NCI-H1417 (cell line): Measurements from ENCODE around the gene RASL10B.

Source experiments
- DNase-seq, 3 experiments: peaks; one replicate each; lab custom pipeline; 2025; lab: John Stamatoyannopoulos, UW

The RASL10B gene

DNA sequence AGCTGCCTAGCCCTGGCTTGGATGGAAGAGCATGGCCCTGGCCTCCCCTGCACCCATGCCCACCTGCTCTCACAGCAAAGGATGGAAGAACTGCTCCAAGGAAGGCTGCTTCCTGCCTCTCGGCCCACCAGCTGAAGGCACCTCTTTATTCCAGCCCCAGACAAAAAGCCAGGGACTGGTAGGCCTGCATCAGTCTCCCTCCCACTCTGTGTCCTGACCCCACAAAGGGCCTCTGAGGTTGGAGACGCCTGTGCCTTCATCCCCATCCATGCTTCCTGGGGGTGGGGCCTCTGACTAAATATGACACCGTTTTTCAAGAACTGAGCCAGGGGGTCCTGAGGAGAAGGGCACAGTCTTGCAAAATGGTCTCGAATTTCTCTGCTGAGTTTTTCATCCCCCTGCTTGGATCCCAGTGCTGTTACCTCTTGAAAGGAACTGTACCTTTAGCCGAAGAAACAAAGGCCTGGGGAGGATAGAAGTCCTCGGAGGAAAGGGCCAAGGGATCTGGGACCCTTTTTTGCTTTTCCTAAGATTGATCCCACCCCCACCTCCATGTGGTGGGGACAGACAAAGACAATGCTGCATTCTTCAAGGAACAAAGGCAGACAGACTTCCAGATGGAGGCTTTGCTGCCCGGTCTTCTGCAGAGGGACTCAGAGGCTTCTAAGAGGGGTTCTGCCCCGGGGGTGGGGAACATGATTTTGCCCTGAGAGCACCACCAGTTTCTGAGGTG, 34.5 kb downstream of the RASL10B start:
- no peak for DNase-seq

GRCh38 chr17:35766489-35766877, 35.0 kb downstream of the RASL10B start:
- no peak for DNase-seq

GRCh38 chr17:35766903-35767510, 35.6 kb downstream of the RASL10B start:
- peak in 1 of 3 experiments; percentile 26 for DNase-seq

GRCh38 chr17:35768797-35769196, 37.4 kb downstream of the RASL10B start:
- DNase-seq: no peak

GRCh38 chr17:35769895-35770486, 38.6 kb downstream of the RASL10B start:
- DNase-seq: no peak

DNA sequence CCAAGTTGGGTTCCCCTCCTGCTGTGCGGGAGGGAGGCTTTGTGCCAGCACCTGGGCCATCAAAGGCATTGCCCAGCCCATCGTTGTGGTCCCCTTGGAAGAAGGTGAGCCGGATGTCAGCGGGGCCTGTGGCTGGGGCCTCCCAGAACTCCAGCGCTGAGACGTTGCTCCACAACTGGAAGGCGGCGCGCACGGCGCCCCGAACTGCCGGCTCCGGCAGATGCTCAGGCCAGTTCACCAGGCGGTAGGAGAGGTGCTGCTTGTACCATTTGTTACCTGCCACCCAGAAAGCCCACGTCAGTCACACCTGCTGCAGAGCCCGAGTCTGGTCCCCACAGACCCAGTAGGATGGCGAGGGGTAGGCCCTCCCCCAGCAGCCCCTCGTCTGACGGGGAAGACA, 41.7 kb downstream of the RASL10B start:
- DNase-seq: no peak

DNA sequence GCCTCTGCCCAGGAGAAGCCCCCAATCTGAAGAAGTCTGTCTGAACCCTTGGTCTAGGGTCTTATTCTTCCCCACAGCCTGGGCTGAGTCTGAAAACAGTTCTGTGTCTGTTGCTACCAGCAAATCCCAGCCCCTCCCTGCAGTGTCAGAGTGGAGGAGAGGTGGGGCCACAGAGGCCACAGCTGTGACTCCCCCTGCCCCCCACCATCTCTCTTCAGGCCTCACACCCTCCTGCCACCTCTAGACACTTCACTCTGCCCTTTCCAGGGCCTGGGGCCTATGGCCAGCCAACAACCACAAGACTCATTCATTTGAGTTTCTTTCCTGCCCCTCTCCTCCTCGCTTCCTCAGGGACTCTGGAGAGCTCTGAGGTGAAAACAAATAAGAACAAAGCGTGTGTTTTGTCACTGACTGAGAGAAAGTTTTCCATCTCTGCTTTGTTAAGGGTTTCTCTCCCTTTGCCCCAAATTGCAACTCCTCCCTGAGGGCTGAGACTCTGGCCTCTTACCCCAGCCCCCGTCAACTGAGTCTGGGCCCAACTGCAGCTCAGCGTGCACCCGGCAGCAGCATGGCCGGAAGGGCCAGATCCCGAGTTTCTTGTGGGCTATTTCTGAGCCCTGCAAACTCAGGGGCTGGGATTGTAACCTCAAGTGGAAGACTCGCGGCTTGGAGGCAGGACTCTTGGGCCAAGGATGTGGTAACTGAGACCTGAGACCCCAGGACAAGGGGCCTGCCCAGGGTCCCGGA, 42.4 kb downstream of the RASL10B start:
- DNase-seq: no peak

- no peak for DNase-seq
These were observed 43.1 kb downstream of the RASL10B start for GRCh38 chr17:35774499-35774898.

- no peak for DNase-seq
These were observed 43.6 kb downstream of the RASL10B start for GRCh38 chr17:35775039-35775438.

DNA sequence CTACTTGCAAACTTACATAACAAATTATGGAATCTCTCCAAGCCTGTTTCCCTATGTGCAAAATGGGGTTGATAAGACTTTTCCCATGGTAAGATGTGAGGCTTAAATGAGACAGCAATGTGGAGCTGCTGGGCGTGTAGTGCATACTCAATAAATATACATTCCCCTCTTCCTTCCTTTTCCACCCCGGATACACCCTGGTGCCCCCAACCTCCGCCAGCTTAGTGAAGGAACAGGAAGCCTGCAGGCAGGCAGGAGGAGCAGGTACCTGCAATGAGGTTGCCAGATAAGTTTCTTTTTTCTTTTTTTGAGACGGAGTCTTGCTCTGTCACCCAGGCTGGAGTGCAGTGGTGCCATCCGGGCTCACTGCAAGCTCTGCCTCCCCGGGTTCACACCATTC, 44.1 kb downstream of the RASL10B start:
- DNase-seq: no peak

DNA sequence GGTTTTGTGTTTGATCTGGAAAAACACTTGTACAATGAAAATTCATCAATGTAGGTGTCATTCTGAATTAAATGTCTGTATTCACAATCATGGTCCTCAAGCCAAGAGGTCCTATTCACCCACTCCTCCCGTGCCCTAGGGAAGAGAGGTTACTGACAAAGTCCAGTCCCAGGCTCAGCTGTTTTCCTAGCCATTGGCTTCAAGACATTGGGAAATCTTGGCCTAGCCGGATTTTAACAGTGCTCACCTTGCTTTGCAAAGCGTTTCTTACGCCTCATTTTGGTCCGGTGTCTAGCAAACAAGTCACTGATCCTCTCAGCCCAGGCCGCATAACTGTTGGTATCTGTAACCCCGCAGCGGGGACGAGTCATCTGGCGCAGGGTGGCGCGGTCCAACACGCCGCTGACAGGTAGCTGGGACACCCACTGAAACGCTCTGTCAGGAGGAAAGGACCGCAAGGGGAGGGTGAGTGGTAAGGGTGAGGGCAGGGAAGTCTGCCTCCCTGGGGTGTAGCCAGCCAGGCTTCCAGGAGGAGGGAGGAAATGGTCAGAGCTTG, 47.3 kb downstream of the RASL10B start:
- DNase-seq: no peak

GRCh38 chr17:35780950-35781349, 49.5 kb downstream of the RASL10B start:
- no peak for DNase-seq

DNA sequence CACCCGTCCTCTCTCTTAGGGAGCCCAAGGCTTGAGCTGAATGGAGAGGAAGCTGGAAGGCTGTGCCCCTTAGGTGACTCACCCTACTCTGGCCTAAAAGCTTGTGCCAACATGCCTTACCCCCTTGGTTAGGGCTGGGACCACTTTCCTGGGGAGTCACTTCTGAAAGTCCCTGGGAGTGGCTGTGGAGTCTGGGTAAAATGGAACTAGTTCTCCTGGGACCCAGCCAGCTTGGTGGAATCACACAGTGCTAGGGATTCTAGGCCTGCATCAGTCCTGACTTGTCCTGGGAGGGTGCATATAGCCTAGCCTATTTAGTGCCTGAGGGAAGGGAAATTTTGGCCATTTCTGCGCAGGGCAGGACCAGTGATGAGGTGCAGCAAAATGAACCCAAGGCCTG, 53.5 kb downstream of the RASL10B start:
- DNase-seq: no peak

- no peak for DNase-seq
These were observed 55.5 kb downstream of the RASL10B start for GRCh38 chr17:35786941-35787432.

DNA sequence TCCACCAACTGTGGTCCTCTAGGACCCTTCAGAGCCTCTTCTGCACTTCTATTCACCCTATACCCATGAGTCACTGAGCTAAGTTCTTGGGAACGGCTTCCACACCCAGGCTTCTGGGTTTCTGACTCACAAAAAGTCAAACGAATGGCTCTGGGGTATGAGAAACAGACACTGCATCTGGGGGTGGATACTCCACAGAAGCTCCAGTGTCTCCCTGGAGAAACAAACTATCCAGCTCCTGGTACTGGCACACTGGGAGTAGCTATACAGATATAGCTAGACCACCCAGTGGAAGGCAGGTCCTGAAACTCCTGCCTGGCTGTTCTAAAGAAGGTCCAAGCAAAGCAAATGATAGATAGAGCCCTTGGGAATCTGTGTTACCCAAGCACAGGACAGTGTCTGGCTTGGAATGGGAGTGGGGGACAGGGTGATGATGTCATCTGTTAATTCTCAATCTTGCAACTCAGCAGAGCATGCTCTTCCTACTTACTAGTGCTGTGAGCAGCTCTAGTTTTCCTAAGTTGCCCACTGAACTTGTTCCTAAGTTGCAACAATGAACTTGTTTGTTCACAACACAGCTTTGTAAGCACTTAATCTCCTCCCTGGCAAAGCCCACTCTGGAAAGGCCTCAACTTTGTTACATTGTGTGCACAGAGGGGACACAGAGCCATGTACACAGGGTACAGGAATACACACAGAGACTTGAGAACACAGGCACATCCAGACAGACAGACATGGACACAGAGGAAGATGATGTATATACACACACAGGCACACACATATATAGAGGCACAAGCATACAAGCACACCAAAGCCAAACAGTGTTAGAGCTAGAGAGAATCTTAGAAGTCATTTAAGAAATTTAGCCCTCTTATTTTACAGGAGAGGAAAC, 57.3 kb downstream of the RASL10B start:
- DNase-seq: no peak

DNA sequence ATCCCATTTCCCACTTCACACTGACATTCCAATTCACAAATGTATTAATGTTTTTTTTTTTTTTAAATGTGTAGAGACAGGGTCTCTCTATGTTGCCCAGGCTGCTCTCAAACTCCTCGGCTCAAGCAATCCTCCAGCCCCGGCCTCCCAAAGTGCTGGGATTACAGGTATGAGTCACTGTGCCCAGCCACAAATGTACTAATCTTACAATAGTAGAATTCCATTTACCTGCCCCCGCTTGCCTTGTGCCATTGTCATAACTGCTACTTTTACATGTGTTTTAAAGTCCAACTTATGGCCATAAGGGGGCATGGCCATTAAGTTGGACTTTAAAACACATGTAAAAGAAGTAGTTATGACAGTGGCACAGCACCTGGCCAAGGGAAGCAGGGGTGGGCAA, 59.4 kb downstream of the RASL10B start:
- no peak for DNase-seq

DNA sequence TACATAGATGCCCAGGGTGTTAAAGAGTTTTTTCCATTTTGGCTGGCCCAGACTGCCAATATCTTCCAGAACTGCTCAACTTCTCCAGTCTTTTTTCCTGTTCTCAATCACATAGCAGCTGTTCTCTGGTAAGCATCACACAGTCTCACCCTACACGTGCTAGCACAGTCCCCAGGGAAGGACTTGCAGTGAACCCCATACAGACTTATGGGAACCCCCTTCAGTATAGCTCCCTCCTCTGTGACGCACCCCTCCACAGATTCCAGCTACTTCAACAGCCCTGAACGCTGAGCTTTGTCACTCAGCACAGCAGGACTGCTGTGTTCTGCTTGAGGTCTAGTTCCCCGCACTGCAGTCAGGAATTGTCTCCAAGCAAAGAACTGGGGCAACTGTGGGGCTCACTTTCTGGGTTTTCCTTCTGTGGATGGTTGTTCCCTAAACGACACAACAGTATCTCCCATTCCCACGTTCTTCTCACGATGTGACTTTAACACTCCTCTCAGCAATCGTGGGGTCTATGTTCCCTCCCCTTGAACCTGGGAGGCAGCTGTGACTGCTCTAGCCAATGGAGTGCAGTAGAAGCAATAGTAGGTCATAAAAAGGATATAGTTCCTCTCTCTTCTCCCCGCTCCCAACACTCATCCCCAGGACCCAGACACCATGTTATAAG, 60.4 kb downstream of the RASL10B start:
- DNase-seq: no peak
